Measurements from ENCODE around the gene SEMA5B.

SEMA5B gene

GRCh38 chr3:122946185-122946584 lies 81.4 kb downstream of the SEMA5B start:
- Mint-ChIP-seq H3K27ac (no peak overlapping the region), H3K9me3 (peaks cover 2% of the 10 kb centered on the region), H3K4me1 (ENCODE audit: low read depth) (peaks cover 7% of the 10 kb centered on the region), H3K27me3 (no peaks in the 10 kb centered on the region), H3K4me3 (no peak overlapping the region), H3K36me3 (ENCODE audit: low read depth) (no peaks in the 10 kb centered on the region)

- Mint-ChIP-seq H3K4me3 (no peak overlapping the region), H3K27ac (no peak overlapping the region), H3K36me3 (ENCODE audit: low read depth) (no peaks in the 10 kb centered on the region), H3K4me1 (ENCODE audit: low read depth) (peaks cover 13% of the 10 kb centered on the region), H3K9me3 (peaks cover 2% of the 10 kb centered on the region), H3K27me3 (no peaks in the 10 kb centered on the region)
These were observed 82.3 kb downstream of the SEMA5B start for GRCh38 chr3:122945230-122945629.

- Mint-ChIP-seq H3K4me1 (ENCODE audit: low read depth) (peaks cover 13% of the 10 kb centered on the region), H3K27me3 (no peaks in the 10 kb centered on the region), H3K27ac (no peak overlapping the region), H3K9me3 (no peaks in the 10 kb centered on the region), H3K4me3 (no peak overlapping the region), H3K36me3 (ENCODE audit: low read depth) (no peaks in the 10 kb centered on the region)
These were observed 82.8 kb downstream of the SEMA5B start for GRCh38 chr3:122944671-122945161.

- no peak overlapping the region for H3K27ac Mint-ChIP-seq
- H3K27me3 Mint-ChIP-seq, result peaks cover 3% of the 10 kb centered on the region
- H3K4me3 Mint-ChIP-seq, result no peak overlapping the region
- H3K4me1 Mint-ChIP-seq (ENCODE audit: low read depth), result peaks cover 13% of the 10 kb centered on the region
- no peaks in the 10 kb centered on the region for H3K36me3 Mint-ChIP-seq (ENCODE audit: low read depth)
- no peaks in the 10 kb centered on the region for H3K9me3 Mint-ChIP-seq
These were observed 83.8 kb downstream of the SEMA5B start for GRCh38 chr3:122943828-122944190.

- H3K4me3 Mint-ChIP-seq, result no peak overlapping the region
- no peak overlapping the region for H3K27ac Mint-ChIP-seq
- H3K36me3 Mint-ChIP-seq (ENCODE audit: low read depth), result no peaks in the 10 kb centered on the region
- H3K27me3 Mint-ChIP-seq, result peaks cover 3% of the 10 kb centered on the region
- no peaks in the 10 kb centered on the region for H3K9me3 Mint-ChIP-seq
- peaks cover 13% of the 10 kb centered on the region for H3K4me1 Mint-ChIP-seq (ENCODE audit: low read depth)
These were observed 84.4 kb downstream of the SEMA5B start for GRCh38 chr3:122942937-122943827.

- Mint-ChIP-seq H3K27ac (no peak overlapping the region), H3K4me1 (ENCODE audit: low read depth) (peaks cover 16% of the 10 kb centered on the region), H3K9me3 (no peaks in the 10 kb centered on the region), H3K36me3 (ENCODE audit: low read depth) (no peaks in the 10 kb centered on the region), H3K4me3 (no peak overlapping the region), H3K27me3 (peaks cover 3% of the 10 kb centered on the region)
These were observed 85.3 kb downstream of the SEMA5B start for GRCh38 chr3:122942239-122942638.

- Mint-ChIP-seq H3K4me1 (ENCODE audit: low read depth) (peaks cover 16% of the 10 kb centered on the region), H3K4me3 (no peak overlapping the region), H3K27ac (no peak overlapping the region), H3K36me3 (ENCODE audit: low read depth) (no peaks in the 10 kb centered on the region), H3K9me3 (no peaks in the 10 kb centered on the region), H3K27me3 (peaks cover 3% of the 10 kb centered on the region)
These were observed 86.0 kb downstream of the SEMA5B start for GRCh38 chr3:122941228-122942206.

GRCh38 chr3:122940628-122941086 lies 86.9 kb downstream of the SEMA5B start:
- H3K4me3 Mint-ChIP-seq, result no peak overlapping the region
- H3K27ac Mint-ChIP-seq, result no peak overlapping the region
- H3K27me3 Mint-ChIP-seq, result peaks cover 3% of the 10 kb centered on the region
- no peaks in the 10 kb centered on the region for H3K36me3 Mint-ChIP-seq (ENCODE audit: low read depth)
- H3K9me3 Mint-ChIP-seq, result no peaks in the 10 kb centered on the region
- H3K4me1 Mint-ChIP-seq (ENCODE audit: low read depth), result peaks cover 16% of the 10 kb centered on the region

GRCh38 chr3:122938783-122939425 lies 88.7 kb downstream of the SEMA5B start:
- Mint-ChIP-seq H3K27ac (no peak overlapping the region), H3K27me3 (peaks cover 3% of the 10 kb centered on the region), H3K36me3 (ENCODE audit: low read depth) (no peaks in the 10 kb centered on the region), H3K4me3 (no peak overlapping the region), H3K9me3 (no peaks in the 10 kb centered on the region), H3K4me1 (ENCODE audit: low read depth) (peaks cover 16% of the 10 kb centered on the region)

GRCh38 chr3:122937745-122938144 lies 89.8 kb downstream of the SEMA5B start:
- H3K4me1 Mint-ChIP-seq (ENCODE audit: low read depth), result peaks cover 13% of the 10 kb centered on the region
- H3K36me3 Mint-ChIP-seq (ENCODE audit: low read depth), result no peaks in the 10 kb centered on the region
- H3K27me3 Mint-ChIP-seq, result peaks cover 7% of the 10 kb centered on the region
- H3K27ac Mint-ChIP-seq, result no peak overlapping the region
- H3K9me3 Mint-ChIP-seq, result no peaks in the 10 kb centered on the region
- H3K4me3 Mint-ChIP-seq, result no peak overlapping the region

- Mint-ChIP-seq H3K4me3 (no peak overlapping the region), H3K27me3 (peaks cover 7% of the 10 kb centered on the region), H3K36me3 (ENCODE audit: low read depth) (no peaks in the 10 kb centered on the region), H3K4me1 (ENCODE audit: low read depth) (peaks cover 13% of the 10 kb centered on the region), H3K27ac (no peak overlapping the region), H3K9me3 (no peaks in the 10 kb centered on the region)
These were observed 90.6 kb downstream of the SEMA5B start for GRCh38 chr3:122936986-122937385.

GRCh38 chr3:122936335-122936734 lies 91.2 kb downstream of the SEMA5B start:
- Mint-ChIP-seq H3K27ac (no peak overlapping the region), H3K27me3 (peaks cover 7% of the 10 kb centered on the region), H3K4me3 (no peak overlapping the region), H3K4me1 (ENCODE audit: low read depth) (peaks cover 11% of the 10 kb centered on the region), H3K36me3 (ENCODE audit: low read depth) (no peaks in the 10 kb centered on the region), H3K9me3 (no peaks in the 10 kb centered on the region)

- Mint-ChIP-seq H3K36me3 (ENCODE audit: low read depth) (no peaks in the 10 kb centered on the region), H3K27me3 (peaks cover 7% of the 10 kb centered on the region), H3K4me3 (no peak overlapping the region), H3K9me3 (no peaks in the 10 kb centered on the region), H3K27ac (no peak overlapping the region), H3K4me1 (ENCODE audit: low read depth) (peaks cover 3% of the 10 kb centered on the region)
These were observed 93.3 kb downstream of the SEMA5B start for GRCh38 chr3:122934251-122934650.

GRCh38 chr3:122932251-122932967 lies 95.2 kb downstream of the SEMA5B start:
- Mint-ChIP-seq H3K4me3 (no peak overlapping the region), H3K4me1 (ENCODE audit: low read depth) (no peaks in the 10 kb centered on the region), H3K27ac (no peak overlapping the region), H3K27me3 (peaks cover 4% of the 10 kb centered on the region), H3K36me3 (ENCODE audit: low read depth) (no peaks in the 10 kb centered on the region), H3K9me3 (no peaks in the 10 kb centered on the region)
